GM12878 (cell line): ENCODE data around the gene CXCL1. TPM values are rescaled to one million over a fixed set of nuclear protein-coding genes. Genes with fewer than 3 reads are reported as not detected.

Experiments
- ATAC-seq: fragments of 200-7000 bp; cut with Tn5 transposase; 3 replicates; pipeline ENCODE4 v1.9.1; 2020; ENCODE audit warnings: mild to moderate bottlenecking, moderate library complexity
- BruUV-seq: library from RNA; stranded (reverse); fragments of 400-500 nt; replicated peaks from 2 replicates; lab custom pipeline; 2021; lab: Mats Ljungman, UMichigan
- CTCF ChIA-PET: fragments of 300-600 bp; sonication (Branson Sonifier 250); formaldehyde crosslinking; extraction: SDS; loops from one replicate; lab custom pipeline; 2021; ENCODE audit warnings: inconsistent platforms; lab: Yijun Ruan, JAX
- POLR2A ChIA-PET: fragments of 350-600 bp; formaldehyde crosslinking; extraction: SDS; loops from one replicate; lab custom pipeline; 2021; ENCODE audit warnings: inconsistent platforms; lab: Charles Lee
- RAD21 ChIA-PET: fragments of 300-600 bp; sonication (Branson Sonifier 250); formaldehyde crosslinking; loops from one replicate; lab custom pipeline; 2023; ENCODE audit warnings: antibody characterized with exemption; ENCODE audit not compliant: unreplicated experiment; lab: Charles Lee
- SMC1A ChIA-PET: fragments of 300-600 bp; sonication (Branson Sonifier 250); formaldehyde crosslinking; loops from one replicate; lab custom pipeline; 2023; ENCODE audit not compliant: unreplicated experiment, uncharacterized antibody; lab: Charles Lee
- DNase-seq: peaks from one replicate; pipeline ENCODE4 v3.0.0-alpha.2; 2011; ENCODE audit warnings: low read depth, low spot score
- FAIRE-seq: peaks from 3 replicates; lab custom pipeline; 2011; peaks lifted over from hg19 to GRCh38; lab: Jason Lieb, UNC
- H2AFZ ChIP-seq: 2 replicates; pipeline ENCODE4 v1.6.0; 2011; ENCODE audit warnings: low read depth, low read length, control low read depth; ENCODE audit not compliant: control insufficient read depth
- H3K27ac ChIP-seq: 2 replicates; pipeline ENCODE4 v1.5.1; 2011; ENCODE audit warnings: control low read depth; ENCODE audit not compliant: control insufficient read depth, insufficient read depth
- H3K27me3 ChIP-seq, 2 experiments: replicated peaks in 1 of 2; 2 replicates each; pipeline versions ENCODE4 v1.6.0 to v1.6.1; 2011; ENCODE audit warnings: low read length in 1 of 2; ENCODE audit not compliant: control insufficient read depth in 2 of 2, insufficient read depth in 2 of 2
- H3K36me3 ChIP-seq, 2 experiments: 2 replicates each; pipeline ENCODE4 v1.5.1; 2011; ENCODE audit warnings: low read length in 1 of 2; ENCODE audit not compliant: control insufficient read depth in 2 of 2, insufficient read depth in 2 of 2
- H3K4me1 ChIP-seq: 2 replicates; pipeline ENCODE4 v1.6.1; 2011; ENCODE audit warnings: mild to moderate bottlenecking, low read length, moderate library complexity, mixed read lengths; ENCODE audit not compliant: control insufficient read depth, insufficient read depth
- H3K4me2 ChIP-seq: 2 replicates; pipeline ENCODE4 v1.6.0; 2011; ENCODE audit warnings: control low read depth; ENCODE audit not compliant: control insufficient read depth, insufficient read depth
- H3K4me3 ChIP-seq: fragments of 200-600 bp; sonication (generic); 2 replicates; pipeline ENCODE4 v1.5.1; 2016
- H3K79me2 ChIP-seq: 2 replicates; pipeline ENCODE4 v1.6.0; 2011; ENCODE audit warnings: low read length; ENCODE audit not compliant: control insufficient read depth, insufficient read depth
- H3K9ac ChIP-seq: 2 replicates; pipeline ENCODE4 v1.8.0; 2011; ENCODE audit warnings: low read length, control low read depth, mixed read lengths; ENCODE audit not compliant: control insufficient read depth, insufficient read depth
- H3K9me3 ChIP-seq: replicated peaks from 3 replicates; pipeline ENCODE4 v1.5.1; 2011; ENCODE audit warnings: mild to moderate bottlenecking, low read length; ENCODE audit not compliant: control insufficient read depth, insufficient read depth
- H4K20me1 ChIP-seq: 2 replicates; pipeline ENCODE4 v1.6.0; 2011; ENCODE audit not compliant: control insufficient read depth, insufficient read depth
- ASH2L ChIP-seq: fragments of 300-600, 200-600 bp; sonication (generic); IDR thresholded peaks from 2 replicates; pipeline ENCODE4 v1.6.1; 2017; ENCODE audit warnings: low read depth, mild to moderate bottlenecking, borderline replicate concordance
- JUND ChIP-seq: IDR thresholded peaks from 2 replicates; pipeline ENCODE4 v1.6.1; 2012; ENCODE audit warnings: low read depth, mild to moderate bottlenecking, low read length, improper control_type of control experiment, moderate library complexity
- KLF5 ChIP-seq: fragments of 450-650 bp; IDR thresholded peaks from 2 replicates; pipeline ENCODE4 v1.6.1; 2014; ENCODE audit warnings: mild to moderate bottlenecking; ENCODE audit not compliant: partially characterized antibody
- LARP7 ChIP-seq: fragments of 450-650 bp; IDR thresholded peaks from 2 replicates; pipeline ENCODE4 v1.6.1; 2017; ENCODE audit warnings: mild to moderate bottlenecking
- NR2F1 ChIP-seq: fragments of 450-650 bp; conservative IDR thresholded peaks from 2 replicates; pipeline ENCODE4 v1.6.1; 2017; ENCODE audit warnings: mild to moderate bottlenecking
- POLR2AphosphoS5 ChIP-seq: IDR thresholded peaks from 2 replicates; pipeline ENCODE4 v1.6.1; 2011; ENCODE audit warnings: mild to moderate bottlenecking, low read length, inconsistent platforms
- SUPT20H ChIP-seq: IDR thresholded peaks from 2 replicates; pipeline ENCODE4 v1.6.1; 2011; ENCODE audit warnings: low read depth, mild to moderate bottlenecking, low read length, moderate library complexity, borderline replicate concordance; ENCODE audit not compliant: control insufficient read depth
- USF2 ChIP-seq: IDR thresholded peaks from 2 replicates; pipeline ENCODE4 v1.6.1; 2011; ENCODE audit warnings: low read depth, low read length, improper control_type of control experiment, borderline replicate concordance
- ZNF622 ChIP-seq: fragments of 450-650 bp; IDR thresholded peaks from 2 replicates; pipeline ENCODE4 v1.6.1; 2017; ENCODE audit warnings: mild to moderate bottlenecking, inconsistent platforms
- WGBS: methylation state at CpG from one replicate; pipeline ENCODE4 v1.1.6; 2016; ENCODE audit warnings: low lambda C conversion rate; ENCODE audit not compliant: insufficient replicate concordance, insufficient coverage; ENCODE audit errors: missing lambda C conversion rate; 5-methylcytosine and 5-hydroxymethylcytosine counted together
- in situ Hi-C: fragments of 300-500 bp; cut with MboI; formaldehyde crosslinking; loops from 9 replicates; pipeline ENCODE4 v1.14.3; 2018; ENCODE audit warnings: mixed read lengths
- intact Hi-C: fragments of 100-400 bp; cut with micrococcal nuclease; formaldehyde crosslinking; loops from one replicate; pipeline ENCODE4 v1.14.2; 2022; ENCODE audit not compliant: unreplicated experiment
- polyA plus RNA-seq, 11 experiments: library from polyadenylated mRNA; depleted of rRNA in 4 of 11; unstranded in 6 of 11; stranded (reverse) in 5 of 11; fragments of >200 nt; fragmentation: Nextera tagmentation in 4 of 11; fragmentation: Illumina TruSeq in 1 of 11; extraction: Ambion mirVana in 4 of 11; extraction: Trizol in 1 of 11; gene quantifications; 1 replicate in 1 of 11; 2 replicates in 10 of 11; pipeline versions ENCODE4 v1.2.1 to v1.2.3, GENCODE V29; 2011 to 2016; ENCODE audit warnings: inconsistent platforms in 2 of 11, missing spikeins in 2 of 11, low read depth in 1 of 11
- total RNA-seq, 4 experiments: library from RNA; depleted of rRNA in 3 of 4; stranded (reverse); fragments of >200 nt in 3 of 4; fragmentation: Illumina TruSeq in 1 of 4; extraction: Trizol in 1 of 4; gene quantifications; 2 replicates each; pipeline versions ENCODE4 v1.2.1 to v1.2.3, GENCODE V29; 2013 to 2021

Gene CXCL1
- total and polyA plus RNA-seq, 10 of the 15 experiments (the other 5 are each of a cell fraction or from before 2014, with no cell fraction given), result not detected

GRCh38 chr4:73841243-73841925, 27.8 kb upstream of the CXCL1 start:
- Histone ChIP-seq H3K4me1 (no peaks in the 10 kb centered on the region), H3K4me2 (no peak overlapping the region), H2AFZ (no peak overlapping the region), H4K20me1 (no peaks in the 10 kb centered on the region), H3K79me2 (no peaks in the 10 kb centered on the region), H3K9me3 (no peaks in the 10 kb centered on the region), H3K27me3 (peaks cover 0 to 3% of the 10 kb centered on the region in 2 experiments; a peak in 3 of 4 replicates), H3K36me3 (no peaks in the 10 kb centered on the region), H3K27ac (no peak overlapping the region), H3K4me3 (no peak overlapping the region), H3K9ac (no peak overlapping the region)
- 33% methylated on average over 3 of the region's 4 CpGs for WGBS
- FAIRE-seq (no peak), DNase-seq (no peak), ATAC-seq (no peak)
- TF ChIP-seq ASH2L, result no peak
- TF ChIP-seq KLF5, result no peak
- no peak for TF ChIP-seq NR2F1
- TF ChIP-seq POLR2AphosphoS5, result no peak
- TF ChIP-seq LARP7, result no peak
- TF ChIP-seq SUPT20H, result no peak
- TF ChIP-seq USF2, result no peak
- TF ChIP-seq ZNF622, result no peak
- no peak for TF ChIP-seq JUND
- no TSS peak for BruUV-seq
- ChIA-PET SMC1A (interaction anchor here (0.7 to 1.7 kb wide), 5 partner anchors 10 to 287 kb away, joined by 3 read pairs; no protein-coding TSS in a partner anchor), RAD21 (no interaction called here), CTCF (no interaction called here), POLR2A (interaction anchor here (0.5 to 0.6 kb wide), 2 partner anchors 11 to 936 kb away, joined by 3 to 5 read pairs; no protein-coding TSS in a partner anchor)
- intact Hi-C loops, result no loop called here
- in situ Hi-C loops, result no loop called here
